Skin epidermis (tissue), 12 donors: Measurements from ENCODE around the gene ACADL.

Source experiments
- H3K27ac ChIP-seq, 21 experiments: fragments of 200-600 bp; sonication (generic) in 11 of 21; one replicate each; pipeline ENCODE4 v1.5.0; 2020; ENCODE audit warnings: mild to moderate bottlenecking in 3 of 21, inconsistent platforms in 2 of 21, moderate library complexity in 2 of 21
- H3K4me3 ChIP-seq, 7 experiments: fragments of 200-600 bp; sonication (generic) in 2 of 7; one replicate each; pipeline ENCODE4 v1.5.0; 2020; ENCODE audit warnings: inconsistent platforms in 2 of 7, mild to moderate bottlenecking in 2 of 7, moderate library complexity in 1 of 7

The ACADL gene

GRCh38 chr2:210224941-210225672 is at the start of gene ACADL:
Gene ACADL, minus strand, starts transcription at chr2:210225447. Its CDS starts 184 bp downstream, at chr2:210225263.
- H3K4me3 ChIP-seq = peak within 1 kb of the TSS; percentile 12 to 52 (median 31)
- peak within 1 kb of the TSS in 7 of 21 experiments; percentile 9 to 79 (median 47) for H3K27ac ChIP-seq

- Histone ChIP-seq H3K27ac (no peak overlapping the region), H3K4me3 (no peak overlapping the region)
Measured at GRCh38 chr2:210271300-210271699, 46.1 kb upstream of the ACADL start.

GRCh38 chr2:210269148-210269547 is 43.9 kb upstream of the ACADL start:
- Histone ChIP-seq H3K4me3 (no peak overlapping the region), H3K27ac (no peak overlapping the region)

- Histone ChIP-seq H3K27ac (no peak overlapping the region), H3K4me3 (no peak overlapping the region)
Measured at GRCh38 chr2:210268281-210268680, 43.0 kb upstream of the ACADL start.

- Histone ChIP-seq H3K27ac (no peak overlapping the region), H3K4me3 (no peak overlapping the region)
Measured at GRCh38 chr2:210267698-210268097, 42.5 kb upstream of the ACADL start.

GRCh38 chr2:210264282-210264681 is 39.0 kb upstream of the ACADL start:
- H3K4me3 ChIP-seq = no peak overlapping the region
- no peak overlapping the region for H3K27ac ChIP-seq

- no peak overlapping the region for H3K27ac ChIP-seq
- no peak overlapping the region for H3K4me3 ChIP-seq
Measured at GRCh38 chr2:210263841-210264240, 38.6 kb upstream of the ACADL start.

- H3K4me3 ChIP-seq = no peak overlapping the region
- no peak overlapping the region for H3K27ac ChIP-seq
Measured at GRCh38 chr2:210262036-210262435, 36.8 kb upstream of the ACADL start.

GRCh38 chr2:210259687-210260086 is 34.4 kb upstream of the ACADL start:
- H3K27ac ChIP-seq = no peak overlapping the region
- no peak overlapping the region for H3K4me3 ChIP-seq

- Histone ChIP-seq H3K27ac (no peak overlapping the region), H3K4me3 (no peak overlapping the region)
Measured at GRCh38 chr2:210252699-210253606, 27.7 kb upstream of the ACADL start.

GRCh38 chr2:210250622-210251021 is 25.4 kb upstream of the ACADL start:
- Histone ChIP-seq H3K27ac (no peak overlapping the region), H3K4me3 (no peak overlapping the region)

GRCh38 chr2:210233487-210233886 is 8.2 kb upstream of the ACADL start:
- Histone ChIP-seq H3K27ac (no peak overlapping the region), H3K4me3 (no peak overlapping the region)

GRCh38 chr2:210230984-210231383 is 5.7 kb upstream of the ACADL start:
- H3K27ac ChIP-seq = no peak overlapping the region

GRCh38 chr2:210230518-210230917 is 5.3 kb upstream of the ACADL start:
- Histone ChIP-seq H3K4me3 (no peak overlapping the region), H3K27ac (no peak overlapping the region)

More at GRCh38 chr2:210230984-210231383, 5.7 kb upstream of the ACADL start:
- H3K4me3 ChIP-seq = no peak overlapping the region

GRCh38 chr2:210228586-210228985 is 3.3 kb upstream of the ACADL start:
- H3K27ac ChIP-seq = no peak overlapping the region
- no peak overlapping the region for H3K4me3 ChIP-seq

GRCh38 chr2:210227290-210228088 is 2.2 kb upstream of the ACADL start:
- no peak overlapping the region for H3K4me3 ChIP-seq
- H3K27ac ChIP-seq = no peak overlapping the region

GRCh38 chr2:210226223-210226622 is 976 bp upstream of the ACADL start:
- H3K4me3 ChIP-seq = no peak overlapping the region
- no peak overlapping the region for H3K27ac ChIP-seq

GRCh38 chr2:210224591-210224940 is 681 bp downstream of the ACADL start:
- Histone ChIP-seq H3K27ac (peak overlapping the region in 5 of 21 experiments; percentile 9 to 79 (median 63)), H3K4me3 (peak overlapping the region; percentile 12 to 52 (median 31))

- Histone ChIP-seq H3K27ac (no peak overlapping the region), H3K4me3 (no peak overlapping the region)
Measured at GRCh38 chr2:210215120-210215519, 10.1 kb downstream of the ACADL start.

- H3K27ac ChIP-seq = no peak overlapping the region
- no peak overlapping the region for H3K4me3 ChIP-seq
Measured at GRCh38 chr2:210210185-210210584, 15.1 kb downstream of the ACADL start.
